Tibial artery (tissue), 4 donors: ENCODE data around the gene CAMTA1.
A peak's percentile ranks its signal among the peaks of the same experiment; 100 is the strongest.

Experiments used
- DNase-seq, 2 donors: peaks; one replicate each; pipeline ENCODE4 v3.0.0-alpha.2; 2019
- H3K27ac ChIP-seq, 2 donors: fragments of 200-600 bp; sonication (generic) in 1 of 2; 1 replicate in 1 of 2; 2 replicates in 1 of 2; pipeline ENCODE4 v1.5.1; 2018 to 2019; ENCODE audit warnings: mild to moderate bottlenecking in 1 of 2
- H3K27me3 ChIP-seq, 2 donors: fragments of 200-600 bp; sonication (generic) in 1 of 2; one replicate each; pipeline versions ENCODE4 v1.5.1 to v1.6.0; 2016 to 2019
- H3K36me3 ChIP-seq, 3 donors: fragments of 200-600 bp; sonication (generic) in 2 of 3; one replicate each; pipeline ENCODE4 v1.5.1; 2016 to 2019; ENCODE audit warnings: mild to moderate bottlenecking in 2 of 3
- H3K4me1 ChIP-seq, 4 donors: fragments of 200-600 bp; sonication (generic) in 2 of 4; 1 replicate in 3 of 4; 2 replicates in 1 of 4; pipeline ENCODE4 v1.5.1; 2016 to 2019
- H3K4me3 ChIP-seq, 2 donors: fragments of 200-600 bp; sonication (generic) in 1 of 2; 1 replicate in 1 of 2; 2 replicates in 1 of 2; pipeline ENCODE4 v1.5.1; 2018 to 2019; ENCODE audit warnings: mild to moderate bottlenecking in 2 of 2
- H3K9me3 ChIP-seq, 3 donors: fragments of 200-600 bp; sonication (generic) in 1 of 3; one replicate each; pipeline ENCODE4 v1.5.1; 2016 to 2019
- intact Hi-C: fragments of 100-400 bp; cut with DNase I; formaldehyde crosslinking; loops from one replicate; pipeline ENCODE4 v1.15.0; 2023; ENCODE audit warnings: low total_unique reads
- TF ChIP-seq, protein P1 (sequence below), 2 experiments: fragments of 200-600 bp in 1 of 2; fragments of 450-650 bp in 1 of 2; IDR thresholded peaks; one replicate each; pipeline ENCODE4 v1.5.1; 2017 to 2019; ENCODE audit warnings: antibody characterized with exemption in 2 of 2, mild to moderate bottlenecking in 1 of 2, moderate library complexity in 1 of 2

CAMTA1 gene

GRCh38 chr1:7424352-7424890 lies 639.2 kb downstream of the CAMTA1 start:
- Histone ChIP-seq H3K9me3 (no peaks in the 10 kb centered on the region), H3K27me3 (peaks cover 0 to 3% of the 10 kb centered on the region in 2 donors), H3K4me1 (no peaks in the 10 kb centered on the region), H3K27ac (no peak overlapping the region), H3K4me3 (no peak overlapping the region), H3K36me3 (no peaks in the 10 kb centered on the region)
- intact Hi-C loops, result no loop called here
- TF ChIP-seq, protein P1, sequence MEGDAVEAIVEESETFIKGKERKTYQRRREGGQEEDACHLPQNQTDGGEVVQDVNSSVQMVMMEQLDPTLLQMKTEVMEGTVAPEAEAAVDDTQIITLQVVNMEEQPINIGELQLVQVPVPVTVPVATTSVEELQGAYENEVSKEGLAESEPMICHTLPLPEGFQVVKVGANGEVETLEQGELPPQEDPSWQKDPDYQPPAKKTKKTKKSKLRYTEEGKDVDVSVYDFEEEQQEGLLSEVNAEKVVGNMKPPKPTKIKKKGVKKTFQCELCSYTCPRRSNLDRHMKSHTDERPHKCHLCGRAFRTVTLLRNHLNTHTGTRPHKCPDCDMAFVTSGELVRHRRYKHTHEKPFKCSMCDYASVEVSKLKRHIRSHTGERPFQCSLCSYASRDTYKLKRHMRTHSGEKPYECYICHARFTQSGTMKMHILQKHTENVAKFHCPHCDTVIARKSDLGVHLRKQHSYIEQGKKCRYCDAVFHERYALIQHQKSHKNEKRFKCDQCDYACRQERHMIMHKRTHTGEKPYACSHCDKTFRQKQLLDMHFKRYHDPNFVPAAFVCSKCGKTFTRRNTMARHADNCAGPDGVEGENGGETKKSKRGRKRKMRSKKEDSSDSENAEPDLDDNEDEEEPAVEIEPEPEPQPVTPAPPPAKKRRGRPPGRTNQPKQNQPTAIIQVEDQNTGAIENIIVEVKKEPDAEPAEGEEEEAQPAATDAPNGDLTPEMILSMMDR (IDR thresholded peaks at IDR 0.05), result no peak
- DNase-seq, result peak in 1 of 2 donors; percentile 37

GRCh38 chr1:7425229-7425628 lies 640.0 kb downstream of the CAMTA1 start:
- Histone ChIP-seq H3K27me3 (peaks cover 0 to 3% of the 10 kb centered on the region in 2 donors), H3K4me3 (no peak overlapping the region), H3K9me3 (no peaks in the 10 kb centered on the region), H3K4me1 (no peaks in the 10 kb centered on the region), H3K27ac (no peak overlapping the region), H3K36me3 (no peaks in the 10 kb centered on the region)
- TF ChIP-seq, protein P1 (IDR thresholded peaks at IDR 0.05), result no peak
- no peak for DNase-seq
- intact Hi-C loops, result no loop called here

GRCh38 chr1:7425771-7426170 lies 640.5 kb downstream of the CAMTA1 start:
- peaks cover 0 to 3% of the 10 kb centered on the region in 2 donors for H3K27me3 ChIP-seq
- H3K36me3 ChIP-seq, result no peaks in the 10 kb centered on the region
- DNase-seq, result no peak
- TF ChIP-seq, protein P1 (IDR thresholded peaks at IDR 0.05), result no peak
- no peaks in the 10 kb centered on the region for H3K4me1 ChIP-seq
- no peaks in the 10 kb centered on the region for H3K9me3 ChIP-seq
- intact Hi-C loops, result no loop called here
- H3K27ac ChIP-seq, result no peak overlapping the region
- no peak overlapping the region for H3K4me3 ChIP-seq

GRCh38 chr1:7426780-7427604 lies 641.7 kb downstream of the CAMTA1 start:
- no peak for DNase-seq
- Histone ChIP-seq H3K36me3 (no peaks in the 10 kb centered on the region), H3K27me3 (peaks cover 0 to 11% of the 10 kb centered on the region in 2 donors), H3K27ac (no peak overlapping the region), H3K9me3 (no peaks in the 10 kb centered on the region), H3K4me1 (no peaks in the 10 kb centered on the region), H3K4me3 (no peak overlapping the region)
- intact Hi-C loops, result no loop called here
- TF ChIP-seq, protein P1 (IDR thresholded peaks at IDR 0.05), result no peak

- H3K4me1 ChIP-seq, result no peaks in the 10 kb centered on the region
- no peaks in the 10 kb centered on the region for H3K36me3 ChIP-seq
- no peak for DNase-seq
- H3K27ac ChIP-seq, result no peak overlapping the region
- H3K27me3 ChIP-seq, result peaks cover 0 to 18% of the 10 kb centered on the region in 2 donors
- no peak overlapping the region for H3K4me3 ChIP-seq
- H3K9me3 ChIP-seq, result no peaks in the 10 kb centered on the region
- TF ChIP-seq, protein P1 (IDR thresholded peaks at IDR 0.05), result no peak
- intact Hi-C loops, result no loop called here
Measured at GRCh38 chr1:7427605-7428300, 642.5 kb downstream of the CAMTA1 start.
